ENCODE measurements around the gene RBM26.
A peak's percentile ranks its signal among the peaks of the same experiment; 100 is the strongest.

RBM26 gene, protein sequence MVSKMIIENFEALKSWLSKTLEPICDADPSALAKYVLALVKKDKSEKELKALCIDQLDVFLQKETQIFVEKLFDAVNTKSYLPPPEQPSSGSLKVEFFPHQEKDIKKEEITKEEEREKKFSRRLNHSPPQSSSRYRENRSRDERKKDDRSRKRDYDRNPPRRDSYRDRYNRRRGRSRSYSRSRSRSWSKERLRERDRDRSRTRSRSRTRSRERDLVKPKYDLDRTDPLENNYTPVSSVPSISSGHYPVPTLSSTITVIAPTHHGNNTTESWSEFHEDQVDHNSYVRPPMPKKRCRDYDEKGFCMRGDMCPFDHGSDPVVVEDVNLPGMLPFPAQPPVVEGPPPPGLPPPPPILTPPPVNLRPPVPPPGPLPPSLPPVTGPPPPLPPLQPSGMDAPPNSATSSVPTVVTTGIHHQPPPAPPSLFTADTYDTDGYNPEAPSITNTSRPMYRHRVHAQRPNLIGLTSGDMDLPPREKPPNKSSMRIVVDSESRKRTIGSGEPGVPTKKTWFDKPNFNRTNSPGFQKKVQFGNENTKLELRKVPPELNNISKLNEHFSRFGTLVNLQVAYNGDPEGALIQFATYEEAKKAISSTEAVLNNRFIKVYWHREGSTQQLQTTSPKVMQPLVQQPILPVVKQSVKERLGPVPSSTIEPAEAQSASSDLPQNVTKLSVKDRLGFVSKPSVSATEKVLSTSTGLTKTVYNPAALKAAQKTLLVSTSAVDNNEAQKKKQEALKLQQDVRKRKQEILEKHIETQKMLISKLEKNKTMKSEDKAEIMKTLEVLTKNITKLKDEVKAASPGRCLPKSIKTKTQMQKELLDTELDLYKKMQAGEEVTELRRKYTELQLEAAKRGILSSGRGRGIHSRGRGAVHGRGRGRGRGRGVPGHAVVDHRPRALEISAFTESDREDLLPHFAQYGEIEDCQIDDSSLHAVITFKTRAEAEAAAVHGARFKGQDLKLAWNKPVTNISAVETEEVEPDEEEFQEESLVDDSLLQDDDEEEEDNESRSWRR

DNA sequence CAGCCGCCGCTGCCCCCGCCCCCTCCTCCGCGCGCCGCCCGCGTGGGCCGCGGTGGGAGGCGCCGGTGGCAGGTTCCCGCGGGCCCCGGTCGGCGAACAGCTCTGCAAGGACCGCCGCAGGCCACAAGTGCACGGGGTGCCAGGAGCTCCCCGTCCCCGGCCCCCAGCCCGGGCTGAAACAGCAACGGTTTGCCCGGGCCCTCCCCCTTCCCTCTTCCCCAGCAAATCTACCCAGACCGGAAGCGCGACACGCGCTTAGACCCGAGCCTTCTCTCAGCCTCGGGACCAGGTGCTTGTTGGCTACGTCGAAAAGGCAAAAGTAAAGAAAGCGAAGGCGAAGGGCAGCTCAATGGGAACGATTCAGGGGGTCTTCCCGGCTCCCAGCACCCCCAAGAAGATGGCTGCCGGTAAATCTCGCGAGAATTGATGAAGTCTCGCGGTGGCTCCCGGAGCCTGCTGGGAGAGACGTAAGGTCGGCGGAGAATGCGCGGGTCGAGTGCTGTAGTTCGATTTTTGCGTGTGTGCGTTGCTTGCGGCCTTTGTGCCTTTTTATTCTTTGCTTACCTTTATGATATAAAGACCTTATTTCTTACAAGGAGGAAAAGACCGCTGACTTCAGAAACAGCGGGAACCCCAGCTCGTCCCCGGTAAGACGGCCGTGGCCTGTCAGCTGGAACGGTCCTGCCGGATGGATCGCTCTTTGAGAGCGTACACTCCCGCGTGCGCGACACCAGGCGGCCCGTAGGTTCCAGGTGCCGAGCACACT, at the start of gene RBM26:
RBM26 (minus strand) TSS at position 425 of the 766 bp plus-strand sequence. CDS start 481 bp downstream, outside the sequence.
- DNase-seq (ENCODE audit: low read depth) = peak; percentile 74

DNA sequence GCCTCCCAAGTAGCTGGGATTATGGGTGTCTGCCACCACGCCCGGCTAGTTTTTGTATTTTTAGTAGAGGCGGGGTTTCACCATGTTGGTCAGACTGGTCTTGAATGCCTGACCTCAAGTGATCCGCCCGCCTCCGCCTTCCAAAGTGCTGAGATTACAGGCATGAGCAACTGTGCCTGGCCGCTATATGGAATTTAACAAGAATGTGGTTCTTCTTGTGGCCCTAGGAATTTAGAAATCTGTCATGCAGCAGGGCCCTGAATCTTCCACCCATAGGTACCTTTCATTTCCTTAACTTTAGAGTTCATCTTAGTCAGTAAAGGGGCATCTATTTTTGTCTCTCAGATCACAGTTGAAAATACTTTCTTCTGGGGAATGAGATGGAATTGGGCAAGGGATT, 49.3 kb upstream of the RBM26 start:
- no peak for DNase-seq (ENCODE audit: low read depth)

DNA sequence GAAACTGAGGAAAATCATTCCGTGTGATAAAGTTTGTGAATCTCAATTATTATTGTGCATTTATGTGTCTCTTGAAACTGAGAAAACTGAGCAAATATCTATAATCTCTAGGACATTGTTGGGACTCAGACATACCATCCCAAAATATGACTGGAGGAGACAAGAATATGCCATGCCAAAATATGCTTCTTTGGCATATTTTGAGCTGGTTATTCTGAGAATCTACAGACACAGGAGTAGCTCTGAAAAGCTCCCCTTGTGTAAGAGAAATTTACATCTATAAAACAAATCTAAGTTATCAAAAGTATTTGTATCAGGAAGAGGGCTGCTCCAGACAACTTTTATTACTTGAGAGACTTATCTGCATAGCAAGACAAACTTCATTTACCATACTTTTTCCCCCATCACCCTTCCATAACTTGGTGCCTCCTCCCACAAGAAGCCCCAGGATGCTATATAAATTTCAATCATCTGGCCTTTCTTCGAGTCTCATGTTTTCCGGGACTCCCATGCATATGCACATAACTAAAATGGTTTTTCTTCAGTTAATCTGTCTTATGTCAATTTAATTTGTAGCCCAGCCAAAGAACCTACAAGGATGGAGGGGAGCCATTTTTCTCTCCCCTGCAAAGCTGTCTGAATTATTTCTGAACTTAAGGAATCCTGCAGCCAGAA, 46.3 kb upstream of the RBM26 start:
- no peak for DNase-seq (ENCODE audit: low read depth)

DNA sequence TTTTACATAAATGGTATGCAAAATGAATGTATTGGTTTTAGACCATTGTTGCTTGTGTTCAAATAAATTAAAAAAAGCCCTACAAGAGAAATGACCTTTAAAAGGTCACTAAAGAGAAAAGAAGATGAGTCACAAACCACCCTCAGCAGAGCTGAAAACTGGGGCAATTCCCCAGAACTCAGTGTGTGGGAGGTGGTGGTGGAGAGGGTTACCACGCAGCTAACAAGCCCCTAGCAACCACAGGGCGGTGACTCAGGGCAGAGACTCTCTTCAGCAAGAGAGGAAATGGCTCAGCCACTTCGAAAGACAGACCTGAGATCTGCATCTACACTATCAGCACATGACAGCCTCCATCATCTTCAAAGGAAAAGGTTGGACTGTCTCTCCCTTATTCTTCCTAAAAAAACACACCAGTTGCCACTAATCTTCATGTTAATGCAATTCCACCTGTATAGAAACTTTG, 45.5 kb upstream of the RBM26 start:
- peak; percentile 77 for DNase-seq (ENCODE audit: low read depth)

DNA sequence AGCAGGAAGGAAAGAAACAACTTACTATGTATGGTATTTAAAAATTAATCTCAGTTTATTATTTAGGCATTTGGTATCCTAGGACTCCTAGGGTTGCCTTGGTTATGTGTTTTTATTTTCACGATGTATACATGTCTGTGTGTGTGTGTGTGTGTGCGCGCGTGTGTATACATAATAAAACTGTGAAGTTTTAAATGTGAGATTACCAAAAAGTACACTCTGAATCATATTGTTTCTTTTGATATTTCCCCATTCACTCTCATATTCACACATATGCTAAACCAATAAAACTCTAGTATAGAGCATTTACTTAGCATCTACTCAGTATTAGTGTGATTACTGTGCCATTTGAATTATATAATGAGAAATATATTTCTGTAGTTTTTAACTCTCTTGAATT, 44.1 kb upstream of the RBM26 start:
- DNase-seq (ENCODE audit: low read depth) = no peak

DNA sequence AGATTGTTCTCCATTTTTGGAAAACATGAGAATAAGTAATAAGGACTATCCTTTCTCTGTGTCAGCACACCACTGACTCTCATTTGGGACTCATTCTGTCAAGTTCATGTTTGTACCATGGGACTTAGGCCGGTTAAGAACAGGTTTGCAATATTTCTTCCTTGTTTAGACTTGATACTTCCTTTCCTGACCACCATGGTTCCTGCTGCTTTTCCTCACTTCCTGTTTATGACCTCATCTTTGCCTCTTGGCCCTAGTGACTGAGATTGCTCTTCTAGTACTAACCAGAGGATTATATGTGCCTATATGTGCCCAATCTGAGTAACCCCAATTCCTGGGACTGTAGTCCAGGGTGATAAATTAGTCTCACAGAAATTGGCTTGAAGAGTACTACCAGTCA, 42.4 kb upstream of the RBM26 start:
- DNase-seq (ENCODE audit: low read depth) = no peak

DNA sequence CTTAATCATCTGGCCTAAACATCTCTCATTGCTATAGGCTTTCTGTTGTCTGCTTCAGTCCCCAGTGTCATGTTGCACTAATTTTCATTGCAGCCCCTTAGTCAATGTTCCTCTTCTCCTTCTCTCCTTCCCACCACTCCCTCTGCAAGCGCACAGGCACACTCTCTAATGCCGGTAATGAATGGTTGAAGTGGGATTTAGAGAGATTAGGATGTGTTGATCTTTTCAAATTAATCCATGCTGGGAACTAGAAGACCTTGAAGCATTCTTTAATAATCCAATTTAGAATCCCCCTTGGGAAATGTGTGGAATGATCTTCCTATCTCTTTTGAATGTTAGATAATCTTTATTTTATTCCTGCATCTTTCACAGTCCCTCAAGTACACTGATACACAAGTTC, 41.7 kb upstream of the RBM26 start:
- DNase-seq (ENCODE audit: low read depth) = no peak

DNA sequence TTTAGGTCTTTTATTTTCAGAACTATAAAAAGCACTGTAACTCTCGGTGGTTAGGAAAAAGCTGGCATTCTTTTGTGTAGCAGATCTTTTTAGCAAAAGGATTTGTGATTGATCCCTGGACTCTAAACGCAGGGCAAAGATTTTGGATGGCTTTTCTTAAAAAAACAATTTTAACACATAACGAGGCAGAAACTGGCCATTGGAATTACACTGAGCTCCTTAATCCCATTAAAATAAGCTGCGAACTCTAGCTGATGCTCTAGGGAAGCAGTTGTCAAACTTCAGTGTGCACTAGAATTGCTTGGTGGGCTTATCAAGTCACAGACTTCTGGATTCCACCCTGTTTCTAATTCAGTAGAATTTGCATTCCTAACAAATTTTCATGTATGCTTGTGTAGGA, 41.1 kb upstream of the RBM26 start:
- DNase-seq (ENCODE audit: low read depth) = no peak

DNA sequence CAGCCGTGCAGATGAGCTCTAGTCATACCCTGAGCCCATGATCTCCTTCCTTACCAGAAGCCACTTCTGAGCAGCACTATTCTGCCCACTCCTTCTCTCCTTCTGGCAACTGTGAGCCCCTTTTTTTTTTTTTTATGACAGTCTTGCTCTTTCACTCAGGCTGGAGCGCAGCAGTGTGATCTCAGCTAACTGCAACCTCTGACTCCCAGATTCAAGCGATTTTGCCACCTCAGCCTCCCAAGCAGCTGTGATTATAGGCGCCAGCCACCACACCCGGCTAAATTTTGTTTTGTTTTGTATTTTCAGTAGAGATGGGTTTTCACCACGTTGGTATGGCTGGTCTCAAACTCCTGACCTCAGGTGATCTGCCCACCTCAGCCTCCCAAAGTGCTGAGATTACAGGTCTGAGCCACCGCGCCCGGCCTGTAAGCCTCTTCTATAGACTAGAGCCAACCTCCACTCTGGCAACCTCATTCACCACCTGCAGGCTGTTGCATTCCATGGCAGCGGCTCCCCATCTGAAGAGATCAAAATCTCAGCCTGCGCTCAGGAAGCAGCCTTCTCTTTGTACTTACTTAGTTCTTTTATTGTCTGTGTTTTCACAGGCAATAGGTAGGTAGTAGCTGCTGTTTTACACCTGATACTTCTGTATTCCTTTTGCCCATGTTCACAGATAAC, 40.1 kb upstream of the RBM26 start:
- no peak for DNase-seq (ENCODE audit: low read depth)

DNA sequence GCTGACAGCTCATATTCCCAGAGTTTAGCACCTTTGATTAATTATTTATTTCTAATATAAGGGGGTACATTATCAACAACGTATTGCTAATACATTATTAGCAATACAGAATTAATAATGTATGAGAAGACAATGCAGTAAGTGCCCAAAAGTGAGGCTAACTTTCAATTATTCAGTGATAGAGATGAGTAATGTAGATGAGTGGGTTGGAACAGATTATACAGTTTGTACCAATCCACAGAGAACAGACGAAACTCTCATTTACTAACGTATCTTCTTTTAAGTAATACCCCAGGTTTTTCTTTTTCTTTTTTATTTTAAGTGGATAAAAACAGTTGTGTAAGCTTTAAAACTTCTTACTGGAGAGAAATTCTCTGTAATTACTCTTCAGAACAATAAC, 36.7 kb upstream of the RBM26 start:
- DNase-seq (ENCODE audit: low read depth) = no peak

DNA sequence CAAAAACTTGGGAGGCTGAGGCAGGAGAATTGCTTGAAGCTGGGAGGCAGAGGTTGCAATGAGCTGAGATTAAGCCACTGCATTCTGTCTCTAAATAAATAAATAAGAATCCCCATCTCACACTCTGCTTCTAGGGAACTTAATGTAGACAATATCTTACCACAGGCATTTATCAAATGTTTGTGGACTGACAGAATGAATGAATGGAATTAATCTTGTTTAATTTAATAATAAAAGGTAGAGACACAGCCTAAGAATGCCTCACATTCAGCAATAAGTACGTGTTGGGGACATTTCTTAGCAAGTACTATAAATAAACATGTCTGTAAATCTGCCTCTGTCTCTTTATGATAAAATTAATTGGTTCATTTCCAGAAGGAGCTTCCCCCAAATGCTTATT, 36.2 kb upstream of the RBM26 start:
- DNase-seq (ENCODE audit: low read depth) = no peak

DNA sequence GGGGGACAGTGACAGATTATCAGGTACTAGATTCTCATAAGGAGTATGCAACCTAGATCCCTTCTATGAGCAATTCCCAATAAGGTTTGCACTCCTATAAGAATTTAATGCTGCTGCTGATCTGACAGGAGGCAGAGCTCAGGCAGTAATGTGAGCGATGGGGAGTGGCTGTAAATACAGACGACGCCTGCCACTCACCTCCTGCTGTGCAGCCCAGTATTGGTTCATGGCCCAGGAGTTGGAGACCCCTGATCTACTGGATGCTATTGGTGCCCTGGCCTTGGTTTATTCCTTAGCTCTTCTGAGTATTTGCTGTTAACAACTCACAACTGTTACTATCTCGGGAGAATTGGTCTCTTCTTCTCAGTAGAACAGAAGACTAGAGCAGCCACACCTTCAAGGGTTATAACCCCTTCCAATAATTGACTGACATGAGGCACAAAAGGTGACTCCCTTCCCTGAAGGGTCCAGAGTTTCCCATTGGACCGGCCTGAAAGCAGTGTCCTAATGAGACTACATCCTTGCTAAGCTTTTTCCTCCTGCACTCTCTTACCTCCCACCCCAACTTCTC, 35.0 kb upstream of the RBM26 start:
- DNase-seq (ENCODE audit: low read depth) = no peak

DNA sequence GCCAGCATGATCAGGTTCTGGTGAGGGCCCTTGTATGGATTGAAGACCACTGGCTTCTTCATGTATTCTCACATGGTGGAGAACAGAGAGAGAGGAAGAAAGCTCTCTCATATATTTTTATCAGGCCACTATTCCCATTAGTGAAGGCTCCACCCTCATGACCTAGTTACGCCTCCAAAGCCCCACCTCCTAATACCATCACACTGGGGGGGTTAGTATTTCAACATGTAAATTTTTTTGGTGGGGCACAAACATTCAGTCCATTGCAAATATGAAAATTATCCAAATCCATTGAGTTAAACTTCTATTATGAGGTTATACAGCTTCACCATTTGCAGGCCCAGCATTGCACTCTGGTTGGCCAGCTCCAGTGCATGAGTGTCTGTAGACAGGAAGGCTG, 33.2 kb upstream of the RBM26 start:
- no peak for DNase-seq (ENCODE audit: low read depth)

DNA sequence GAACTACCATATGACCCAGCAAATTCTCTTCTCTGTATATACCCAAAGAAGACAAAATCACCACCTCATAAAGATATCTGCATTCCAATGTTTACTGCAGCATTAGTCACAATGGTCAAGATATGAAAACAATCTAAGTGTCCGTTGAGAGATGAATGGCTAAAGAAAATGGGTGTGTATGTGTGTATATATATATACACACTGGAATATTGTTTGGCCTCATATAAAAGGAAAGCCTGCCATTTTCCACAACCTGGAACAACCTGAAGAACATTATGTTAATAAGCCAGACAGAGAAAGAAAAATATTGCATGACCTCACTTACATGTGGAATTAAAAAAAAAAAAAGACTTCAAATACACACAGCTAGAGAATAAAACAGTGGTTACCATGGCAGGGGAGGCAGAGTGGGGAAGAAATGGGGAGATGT, 29.5 kb upstream of the RBM26 start:
- DNase-seq (ENCODE audit: low read depth) = no peak

DNA sequence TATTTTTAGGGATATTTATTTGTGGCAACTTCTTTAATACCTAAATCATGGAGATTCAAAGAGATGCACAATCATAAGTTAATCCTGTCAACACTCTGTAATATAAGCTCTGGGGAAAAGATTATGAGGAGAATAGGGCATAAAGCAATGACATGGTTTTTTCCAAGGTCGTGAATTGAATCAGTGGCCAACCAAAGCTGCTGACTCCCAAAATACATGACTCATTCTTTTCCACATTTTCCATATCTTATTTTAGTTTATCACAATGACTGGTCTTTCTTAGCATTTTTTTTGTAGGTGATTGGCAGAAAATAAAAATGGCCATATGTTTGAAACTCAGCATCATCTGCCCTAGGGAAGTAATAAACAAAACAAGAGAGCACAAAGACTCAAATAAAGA, 28.5 kb upstream of the RBM26 start:
- DNase-seq (ENCODE audit: low read depth) = peak; percentile 11

DNA sequence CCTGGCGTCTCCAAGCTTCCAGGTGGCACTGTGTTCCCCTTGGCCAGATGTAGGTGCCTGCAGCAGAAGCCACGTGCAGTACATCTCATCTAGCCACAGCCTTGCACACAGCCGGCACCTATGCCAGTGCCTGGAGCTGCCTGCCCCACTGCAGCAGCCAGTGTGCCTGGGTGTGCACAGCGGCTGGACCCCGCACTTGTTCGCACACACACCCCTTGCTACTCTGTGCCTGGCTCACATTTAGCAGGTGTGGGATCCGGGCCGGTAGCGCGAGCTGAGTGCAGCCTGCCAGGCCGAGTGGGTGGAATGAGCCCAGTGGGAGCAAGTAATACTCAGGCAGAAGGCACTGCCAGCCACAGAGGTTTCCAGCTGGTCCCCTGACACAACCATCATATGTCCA, 26.9 kb upstream of the RBM26 start:
- no peak for DNase-seq (ENCODE audit: low read depth)

DNA sequence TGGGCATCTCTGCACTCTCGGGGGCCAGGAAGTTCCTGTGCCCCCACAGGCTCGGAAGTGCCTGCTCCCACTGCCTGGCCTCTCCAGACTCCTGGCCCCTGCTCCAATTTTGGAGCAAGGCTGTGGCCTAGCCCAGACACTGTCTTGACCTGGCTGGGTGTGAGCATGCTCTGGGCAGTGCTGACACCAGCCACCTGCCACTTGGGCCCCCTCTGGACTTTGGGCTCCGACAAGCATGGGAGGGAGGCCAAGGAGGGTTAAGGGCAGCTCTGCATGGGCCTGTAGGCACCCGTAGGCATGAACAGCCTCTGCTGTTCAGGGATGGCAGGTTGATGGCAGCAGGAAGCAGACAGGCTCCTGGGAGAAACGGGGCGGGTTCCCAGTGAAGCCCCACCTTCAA, 26.0 kb upstream of the RBM26 start:
- DNase-seq (ENCODE audit: low read depth) = no peak

DNA sequence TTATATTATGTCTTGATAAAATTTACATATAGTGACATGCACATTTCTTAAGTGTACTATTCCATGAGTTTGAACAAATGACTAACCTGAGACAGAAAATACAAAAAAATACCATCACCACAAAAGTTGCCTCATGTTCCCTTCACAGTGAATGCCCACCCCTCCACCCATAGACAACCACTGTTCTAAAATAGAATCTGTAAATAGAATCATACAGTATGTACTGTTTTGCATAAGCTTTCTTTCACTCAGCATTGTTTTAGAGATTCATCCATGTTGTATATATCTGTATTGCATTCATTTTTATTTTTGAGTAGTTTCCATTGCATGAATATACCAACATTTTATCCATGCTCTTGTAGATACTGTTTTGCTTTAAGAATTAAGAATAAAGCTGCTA, 23.3 kb upstream of the RBM26 start:
- DNase-seq (ENCODE audit: low read depth) = no peak

DNA sequence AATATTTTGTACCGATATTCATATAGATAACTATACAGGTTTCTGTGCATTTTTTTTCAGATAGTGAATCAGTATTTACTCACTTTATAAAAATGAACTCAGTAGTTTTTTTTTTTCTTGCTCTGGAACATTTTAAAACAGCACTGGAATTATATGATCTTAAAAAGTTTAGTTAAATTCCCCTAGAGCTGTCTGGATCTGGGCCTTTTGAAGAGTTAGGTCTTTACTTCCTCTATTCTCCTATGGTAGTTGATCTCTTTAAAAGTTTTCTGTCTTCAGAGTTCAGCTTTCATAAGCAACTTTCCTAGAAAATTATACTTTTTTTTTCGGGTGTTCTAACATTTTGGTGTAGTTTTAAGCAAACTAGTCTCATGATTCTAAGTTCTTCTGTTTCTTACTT, 21.8 kb upstream of the RBM26 start:
- no peak for DNase-seq (ENCODE audit: low read depth)

DNA sequence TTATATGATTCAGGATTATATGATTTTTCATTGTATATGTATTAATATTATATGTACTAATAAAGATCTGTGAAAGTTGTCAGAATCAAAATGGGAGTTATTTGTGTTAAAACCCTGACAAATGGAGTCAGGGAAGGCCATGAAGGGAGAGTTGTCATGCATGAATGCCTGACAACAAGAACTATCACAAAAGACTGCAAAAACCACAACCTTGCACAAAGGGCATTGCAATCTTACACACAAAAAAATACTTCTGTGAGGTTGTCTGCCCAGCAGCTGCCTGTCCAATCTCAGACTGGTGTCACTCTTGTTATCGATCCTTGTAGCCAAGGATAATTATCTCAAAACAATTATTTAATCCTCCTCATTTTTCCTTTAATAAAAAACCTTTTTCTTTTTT, 21.2 kb upstream of the RBM26 start:
- no peak for DNase-seq (ENCODE audit: low read depth)

All from non-pigmented ciliary epithelial cell (primary cell).